IPS-NIHi11 (cell line): ENCODE measurements around the gene ALG2.

Source experiments
- DNase-seq: peaks from one replicate; pipeline ENCODE4 v3.0.0; 2012; ENCODE audit warnings: mixed read lengths, low spot score

ALG2 gene

GRCh38 chr9:99172124-99173091, 49.3 kb downstream of the ALG2 start:
- DNase-seq: no peak

DNA sequence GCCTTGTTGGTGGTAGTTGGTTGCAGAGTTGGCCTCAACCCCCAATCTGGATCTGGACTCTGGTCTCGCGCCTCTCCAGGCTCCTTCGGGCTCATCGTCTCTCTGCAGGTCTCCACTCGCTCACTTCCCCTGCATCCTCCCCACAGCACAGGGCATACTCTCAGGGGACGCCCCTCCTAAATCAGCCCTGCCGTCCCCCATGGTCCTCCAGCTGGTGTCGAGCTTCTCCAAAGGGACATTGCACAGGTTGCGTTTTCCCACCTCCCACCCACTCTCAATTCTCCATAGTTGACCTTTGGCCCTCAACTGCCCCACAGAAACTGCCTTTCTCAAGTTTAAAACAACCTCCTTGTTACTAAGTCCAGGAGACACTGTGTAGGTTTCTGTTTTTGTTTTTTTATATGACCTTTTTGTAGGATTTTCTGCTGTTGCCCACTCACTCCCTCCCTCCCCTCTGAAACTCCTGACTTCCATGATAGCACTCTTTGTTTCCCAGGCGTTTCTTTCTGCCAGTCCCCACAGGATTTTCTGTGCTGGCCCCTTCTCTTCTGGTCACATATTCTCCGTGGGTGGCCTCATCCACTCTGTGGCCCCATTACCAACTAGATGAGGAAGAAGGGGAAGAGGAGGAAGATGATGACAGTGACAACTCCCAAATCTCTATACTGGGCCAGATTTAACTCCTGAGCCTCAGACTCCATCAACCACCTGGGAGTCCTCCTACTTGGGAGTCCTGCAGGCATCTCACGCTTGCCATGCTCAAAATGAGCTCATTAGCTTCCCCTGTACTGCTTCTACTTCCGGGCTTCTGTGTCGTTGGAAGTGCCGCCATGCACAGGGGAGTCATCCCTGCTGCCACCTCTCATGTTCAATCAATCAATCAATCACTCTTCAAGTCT, 50.3 kb downstream of the ALG2 start:
- no peak for DNase-seq

- peak; percentile 70 for DNase-seq
Observed at GRCh38 chr9:99169982-99170761, 51.6 kb downstream of the ALG2 start.

- peak; percentile 38 for DNase-seq
Observed at GRCh38 chr9:99169086-99169485, 52.7 kb downstream of the ALG2 start.

GRCh38 chr9:99167694-99168093, 54.0 kb downstream of the ALG2 start:
- no peak for DNase-seq

DNA sequence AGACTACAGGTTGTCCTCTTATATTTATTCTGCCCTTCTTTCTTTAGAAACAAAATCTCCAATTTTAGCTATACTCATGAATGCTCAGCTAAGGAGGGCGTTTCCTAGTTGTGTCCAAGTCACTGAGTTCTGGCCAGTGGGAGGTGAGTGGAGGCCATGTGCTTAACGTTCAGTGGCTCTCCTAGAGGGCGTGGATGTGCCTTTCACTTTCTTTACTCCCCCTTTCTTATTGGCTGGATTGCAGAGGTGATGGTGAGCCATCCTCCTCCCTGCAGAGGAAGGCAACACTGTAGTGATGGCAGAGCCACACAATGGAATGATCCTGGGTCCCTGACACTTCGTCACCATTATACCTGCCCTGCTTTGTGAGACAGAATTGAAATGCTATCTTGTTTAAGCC, 54.6 kb downstream of the ALG2 start:
- DNase-seq: no peak
